HG03039 (cell line): ENCODE data around the gene SDHB.

ENCODE experiments used
- ATAC-seq: cut with Tn5 transposase; IDR thresholded peaks from one replicate; pipeline ENCODE4 v1.9.1; 2021; ENCODE audit warnings: mild to moderate bottlenecking, moderate library complexity; ENCODE audit not compliant: unreplicated experiment

Gene SDHB

GRCh38 chr1:17046334-17046657 lies 7.5 kb downstream of the SDHB start:
- ATAC-seq, result no peak

GRCh38 chr1:17045634-17046333 lies 8.0 kb downstream of the SDHB start:
- no peak for ATAC-seq

GRCh38 chr1:17045150-17045549 lies 8.7 kb downstream of the SDHB start:
- no peak for ATAC-seq

GRCh38 chr1:17043676-17044075 lies 10.2 kb downstream of the SDHB start:
- no peak for ATAC-seq

- ATAC-seq, result no peak
These were observed 13.7 kb downstream of the SDHB start for GRCh38 chr1:17040135-17040534.

- ATAC-seq, result no peak
These were observed 14.3 kb downstream of the SDHB start for GRCh38 chr1:17039522-17039921.

GRCh38 chr1:17033481-17033880 lies 20.4 kb downstream of the SDHB start:
- no peak for ATAC-seq

- no peak for ATAC-seq
These were observed 21.1 kb downstream of the SDHB start for GRCh38 chr1:17032741-17033140.

GRCh38 chr1:17031436-17031835 lies 22.4 kb downstream of the SDHB start:
- no peak for ATAC-seq

GRCh38 chr1:17030206-17030605 lies 23.6 kb downstream of the SDHB start:
- ATAC-seq, result no peak

GRCh38 chr1:17028662-17029188 lies 25.1 kb downstream of the SDHB start:
- ATAC-seq, result no peak

GRCh38 chr1:17027900-17028299 lies 25.9 kb downstream of the SDHB start:
- no peak for ATAC-seq

- ATAC-seq, result no peak
These were observed 26.4 kb downstream of the SDHB start for GRCh38 chr1:17027403-17027802.

GRCh38 chr1:17024721-17025120 lies 29.1 kb downstream of the SDHB start:
- no peak for ATAC-seq

GRCh38 chr1:17023573-17023972 lies 30.3 kb downstream of the SDHB start:
- ATAC-seq, result no peak

- no peak for ATAC-seq
These were observed 30.7 kb downstream of the SDHB start for GRCh38 chr1:17023102-17023501.

- no peak for ATAC-seq
These were observed 31.9 kb downstream of the SDHB start for GRCh38 chr1:17021896-17022295.

- ATAC-seq, result no peak
These were observed 33.3 kb downstream of the SDHB start for GRCh38 chr1:17020502-17020901.

- no peak for ATAC-seq
These were observed 35.0 kb downstream of the SDHB start for GRCh38 chr1:17018849-17019248.

- no peak for ATAC-seq
These were observed 36.4 kb downstream of the SDHB start for GRCh38 chr1:17017435-17017834.

- no peak for ATAC-seq
These were observed 37.5 kb downstream of the SDHB start for GRCh38 chr1:17016317-17016661.

GRCh38 chr1:17014671-17015567 lies 38.9 kb downstream of the SDHB start:
- no peak for ATAC-seq
